H1 (cell line): ENCODE measurements around the gene IL1RAP. TPM values are rescaled to one million over a fixed set of nuclear protein-coding genes. Genes with fewer than 3 reads are reported as not detected.

Experiments
- EZH2 ChIP-seq: fragments of 200-600 bp; sonication (generic); IDR thresholded peaks from 2 replicates; pipeline ENCODE4 v1.7.1; 2012; ENCODE audit warnings: low read depth, mild to moderate bottlenecking, moderate library complexity, low read length, inconsistent platforms; ENCODE audit not compliant: severe bottlenecking
- TAF1 ChIP-seq: IDR thresholded peaks from 2 replicates; pipeline ENCODE4 v1.6.1; 2011; ENCODE audit warnings: mild to moderate bottlenecking, low read depth, low read length
- YY1 ChIP-seq: IDR thresholded peaks from 2 replicates; pipeline ENCODE4 v1.6.1; 2011; ENCODE audit warnings: low read depth, mild to moderate bottlenecking, low read length
- polyA plus RNA-seq, 7 experiments: library from polyadenylated mRNA; depleted of rRNA in 3 of 7; stranded (reverse) in 5 of 7; unstranded in 2 of 7; fragments of >200 nt in 5 of 7; fragments of 200-250 nt in 2 of 7; gene quantifications; 1 replicate in 5 of 7; 2 replicates in 1 of 7; 4 replicates in 1 of 7; pipeline versions ENCODE4 v1.2.1 to v1.2.3, GENCODE V29; 2011 to 2013; ENCODE audit warnings: missing spikeins in 2 of 7, mixed read lengths in 2 of 7
- total RNA-seq: library from RNA; stranded (reverse); fragmentation: NEBNext Ultra II Directional; extraction: Animal tissue kit (Norgen Biotek cat#: 25700); gene quantifications from 2 replicates; pipeline ENCODE4 v1.2.1, GENCODE V29; 2021
- TF ChIP-seq, protein P1 (sequence below): fragments of 300-600 bp; sonication (generic); IDR thresholded peaks from 2 replicates; pipeline ENCODE4 v1.7.1; 2012; ENCODE audit warnings: low read length, moderate library complexity, mild to moderate bottlenecking, inconsistent platforms; ENCODE audit not compliant: insufficient replicate concordance

Gene IL1RAP
- total and polyA plus RNA-seq, 2 of the 8 experiments (the other 6 are each of a cell fraction or from before 2014, with no cell fraction given): 2.4 to 3.9 TPM

DNA sequence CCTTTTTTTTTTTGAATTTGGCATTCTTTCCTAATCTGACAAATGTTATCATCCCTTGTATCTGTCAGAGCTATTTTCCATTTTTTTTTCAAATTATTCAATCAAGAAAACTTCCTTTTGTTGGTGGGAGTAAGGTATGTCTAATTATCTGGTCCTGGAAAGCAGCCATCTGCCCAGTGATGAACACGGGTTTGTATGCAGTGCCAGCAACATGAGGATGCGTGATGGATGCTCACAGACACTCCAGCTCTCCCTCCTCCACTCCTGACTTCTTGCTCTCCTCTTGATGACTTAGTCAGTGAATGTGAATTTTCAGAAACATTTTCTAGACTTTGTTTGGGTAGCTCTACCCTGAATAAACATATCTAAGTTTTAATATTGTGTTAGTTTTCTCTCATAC lies 79.2 kb downstream of the IL1RAP start (continued):
- TF ChIP-seq, protein P1, sequence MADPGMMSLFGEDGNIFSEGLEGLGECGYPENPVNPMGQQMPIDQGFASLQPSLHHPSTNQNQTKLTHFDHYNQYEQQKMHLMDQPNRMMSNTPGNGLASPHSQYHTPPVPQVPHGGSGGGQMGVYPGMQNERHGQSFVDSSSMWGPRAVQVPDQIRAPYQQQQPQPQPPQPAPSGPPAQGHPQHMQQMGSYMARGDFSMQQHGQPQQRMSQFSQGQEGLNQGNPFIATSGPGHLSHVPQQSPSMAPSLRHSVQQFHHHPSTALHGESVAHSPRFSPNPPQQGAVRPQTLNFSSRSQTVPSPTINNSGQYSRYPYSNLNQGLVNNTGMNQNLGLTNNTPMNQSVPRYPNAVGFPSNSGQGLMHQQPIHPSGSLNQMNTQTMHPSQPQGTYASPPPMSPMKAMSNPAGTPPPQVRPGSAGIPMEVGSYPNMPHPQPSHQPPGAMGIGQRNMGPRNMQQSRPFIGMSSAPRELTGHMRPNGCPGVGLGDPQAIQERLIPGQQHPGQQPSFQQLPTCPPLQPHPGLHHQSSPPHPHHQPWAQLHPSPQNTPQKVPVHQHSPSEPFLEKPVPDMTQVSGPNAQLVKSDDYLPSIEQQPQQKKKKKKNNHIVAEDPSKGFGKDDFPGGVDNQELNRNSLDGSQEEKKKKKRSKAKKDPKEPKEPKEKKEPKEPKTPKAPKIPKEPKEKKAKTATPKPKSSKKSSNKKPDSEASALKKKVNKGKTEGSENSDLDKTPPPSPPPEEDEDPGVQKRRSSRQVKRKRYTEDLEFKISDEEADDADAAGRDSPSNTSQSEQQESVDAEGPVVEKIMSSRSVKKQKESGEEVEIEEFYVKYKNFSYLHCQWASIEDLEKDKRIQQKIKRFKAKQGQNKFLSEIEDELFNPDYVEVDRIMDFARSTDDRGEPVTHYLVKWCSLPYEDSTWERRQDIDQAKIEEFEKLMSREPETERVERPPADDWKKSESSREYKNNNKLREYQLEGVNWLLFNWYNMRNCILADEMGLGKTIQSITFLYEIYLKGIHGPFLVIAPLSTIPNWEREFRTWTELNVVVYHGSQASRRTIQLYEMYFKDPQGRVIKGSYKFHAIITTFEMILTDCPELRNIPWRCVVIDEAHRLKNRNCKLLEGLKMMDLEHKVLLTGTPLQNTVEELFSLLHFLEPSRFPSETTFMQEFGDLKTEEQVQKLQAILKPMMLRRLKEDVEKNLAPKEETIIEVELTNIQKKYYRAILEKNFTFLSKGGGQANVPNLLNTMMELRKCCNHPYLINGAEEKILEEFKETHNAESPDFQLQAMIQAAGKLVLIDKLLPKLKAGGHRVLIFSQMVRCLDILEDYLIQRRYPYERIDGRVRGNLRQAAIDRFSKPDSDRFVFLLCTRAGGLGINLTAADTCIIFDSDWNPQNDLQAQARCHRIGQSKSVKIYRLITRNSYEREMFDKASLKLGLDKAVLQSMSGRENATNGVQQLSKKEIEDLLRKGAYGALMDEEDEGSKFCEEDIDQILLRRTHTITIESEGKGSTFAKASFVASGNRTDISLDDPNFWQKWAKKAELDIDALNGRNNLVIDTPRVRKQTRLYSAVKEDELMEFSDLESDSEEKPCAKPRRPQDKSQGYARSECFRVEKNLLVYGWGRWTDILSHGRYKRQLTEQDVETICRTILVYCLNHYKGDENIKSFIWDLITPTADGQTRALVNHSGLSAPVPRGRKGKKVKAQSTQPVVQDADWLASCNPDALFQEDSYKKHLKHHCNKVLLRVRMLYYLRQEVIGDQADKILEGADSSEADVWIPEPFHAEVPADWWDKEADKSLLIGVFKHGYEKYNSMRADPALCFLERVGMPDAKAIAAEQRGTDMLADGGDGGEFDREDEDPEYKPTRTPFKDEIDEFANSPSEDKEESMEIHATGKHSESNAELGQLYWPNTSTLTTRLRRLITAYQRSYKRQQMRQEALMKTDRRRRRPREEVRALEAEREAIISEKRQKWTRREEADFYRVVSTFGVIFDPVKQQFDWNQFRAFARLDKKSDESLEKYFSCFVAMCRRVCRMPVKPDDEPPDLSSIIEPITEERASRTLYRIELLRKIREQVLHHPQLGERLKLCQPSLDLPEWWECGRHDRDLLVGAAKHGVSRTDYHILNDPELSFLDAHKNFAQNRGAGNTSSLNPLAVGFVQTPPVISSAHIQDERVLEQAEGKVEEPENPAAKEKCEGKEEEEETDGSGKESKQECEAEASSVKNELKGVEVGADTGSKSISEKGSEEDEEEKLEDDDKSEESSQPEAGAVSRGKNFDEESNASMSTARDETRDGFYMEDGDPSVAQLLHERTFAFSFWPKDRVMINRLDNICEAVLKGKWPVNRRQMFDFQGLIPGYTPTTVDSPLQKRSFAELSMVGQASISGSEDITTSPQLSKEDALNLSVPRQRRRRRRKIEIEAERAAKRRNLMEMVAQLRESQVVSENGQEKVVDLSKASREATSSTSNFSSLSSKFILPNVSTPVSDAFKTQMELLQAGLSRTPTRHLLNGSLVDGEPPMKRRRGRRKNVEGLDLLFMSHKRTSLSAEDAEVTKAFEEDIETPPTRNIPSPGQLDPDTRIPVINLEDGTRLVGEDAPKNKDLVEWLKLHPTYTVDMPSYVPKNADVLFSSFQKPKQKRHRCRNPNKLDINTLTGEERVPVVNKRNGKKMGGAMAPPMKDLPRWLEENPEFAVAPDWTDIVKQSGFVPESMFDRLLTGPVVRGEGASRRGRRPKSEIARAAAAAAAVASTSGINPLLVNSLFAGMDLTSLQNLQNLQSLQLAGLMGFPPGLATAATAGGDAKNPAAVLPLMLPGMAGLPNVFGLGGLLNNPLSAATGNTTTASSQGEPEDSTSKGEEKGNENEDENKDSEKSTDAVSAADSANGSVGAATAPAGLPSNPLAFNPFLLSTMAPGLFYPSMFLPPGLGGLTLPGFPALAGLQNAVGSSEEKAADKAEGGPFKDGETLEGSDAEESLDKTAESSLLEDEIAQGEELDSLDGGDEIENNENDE: no peak
- no peak for TF ChIP-seq EZH2
- TF ChIP-seq YY1: no peak
- TF ChIP-seq TAF1: no peak
